Astrocyte of the spinal cord (primary cell): ENCODE data around the gene SOX18.

ENCODE experiments used
- DNase-seq: peaks from one replicate; pipeline ENCODE4 v3.0.0; 2011; ENCODE audit warnings: low read depth, low spot score
- H3K4me3 ChIP-seq: 2 replicates; pipeline ENCODE4 v1.5.1; 2011; ENCODE audit warnings: low read depth, mild to moderate bottlenecking, low read length, moderate library complexity
- in situ Hi-C: cut with HindIII; loops from 2 replicates; pipeline ENCODE4 v1.10.0; 2017; ENCODE audit warnings: low sequenced_read_pairs
- TF ChIP-seq, protein P1 (sequence below): IDR thresholded peaks from 2 replicates; pipeline ENCODE4 v1.5.1; 2012; ENCODE audit warnings: low read depth, mild to moderate bottlenecking, low read length, inconsistent platforms

SOX18 gene

DNA sequence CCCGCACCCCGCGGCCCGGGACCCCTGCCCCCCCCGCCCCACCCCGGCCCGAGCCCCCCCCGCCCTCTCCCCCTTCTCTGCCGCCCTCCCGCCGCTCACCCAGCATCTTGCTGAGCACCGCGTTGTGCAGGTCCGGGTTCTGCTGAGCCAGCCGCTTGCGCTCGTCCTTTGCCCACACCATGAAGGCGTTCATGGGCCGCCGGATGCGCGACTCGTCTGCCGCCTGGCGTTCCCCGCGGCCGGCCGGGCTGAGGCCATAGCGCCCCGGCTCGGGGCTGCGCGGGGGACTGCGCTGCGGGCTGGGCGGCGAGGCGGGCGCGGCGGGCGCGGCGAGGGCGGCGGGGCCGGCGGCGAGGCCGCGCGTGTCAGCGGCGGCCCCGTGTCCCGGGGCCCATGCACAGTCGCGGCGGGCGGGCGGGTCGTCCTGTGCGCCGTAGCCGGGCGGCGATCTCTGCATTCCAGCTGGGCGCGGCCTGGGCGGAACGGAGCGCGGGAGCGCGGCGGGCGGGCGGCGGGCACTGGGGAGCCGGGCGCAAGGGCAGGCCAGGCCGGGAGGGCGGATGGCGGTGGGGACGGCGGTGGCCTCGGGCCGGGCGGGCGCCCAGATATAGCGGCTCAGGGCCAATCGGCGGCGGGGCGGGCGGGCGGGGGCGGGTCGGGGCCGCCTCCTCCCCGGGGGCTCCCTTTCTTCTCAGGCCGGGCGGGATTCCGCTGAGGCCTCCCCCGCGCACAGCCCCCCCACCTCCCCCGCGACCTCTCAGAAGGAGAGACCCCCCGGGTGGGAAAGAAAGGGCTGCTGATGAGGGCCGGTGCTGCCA is at the start of gene SOX18:
SOX18 (minus strand) TSS at position 580 of the 818 bp plus-strand sequence; CDS start at position 457, 123 bp downstream.
- TF ChIP-seq, protein P1, sequence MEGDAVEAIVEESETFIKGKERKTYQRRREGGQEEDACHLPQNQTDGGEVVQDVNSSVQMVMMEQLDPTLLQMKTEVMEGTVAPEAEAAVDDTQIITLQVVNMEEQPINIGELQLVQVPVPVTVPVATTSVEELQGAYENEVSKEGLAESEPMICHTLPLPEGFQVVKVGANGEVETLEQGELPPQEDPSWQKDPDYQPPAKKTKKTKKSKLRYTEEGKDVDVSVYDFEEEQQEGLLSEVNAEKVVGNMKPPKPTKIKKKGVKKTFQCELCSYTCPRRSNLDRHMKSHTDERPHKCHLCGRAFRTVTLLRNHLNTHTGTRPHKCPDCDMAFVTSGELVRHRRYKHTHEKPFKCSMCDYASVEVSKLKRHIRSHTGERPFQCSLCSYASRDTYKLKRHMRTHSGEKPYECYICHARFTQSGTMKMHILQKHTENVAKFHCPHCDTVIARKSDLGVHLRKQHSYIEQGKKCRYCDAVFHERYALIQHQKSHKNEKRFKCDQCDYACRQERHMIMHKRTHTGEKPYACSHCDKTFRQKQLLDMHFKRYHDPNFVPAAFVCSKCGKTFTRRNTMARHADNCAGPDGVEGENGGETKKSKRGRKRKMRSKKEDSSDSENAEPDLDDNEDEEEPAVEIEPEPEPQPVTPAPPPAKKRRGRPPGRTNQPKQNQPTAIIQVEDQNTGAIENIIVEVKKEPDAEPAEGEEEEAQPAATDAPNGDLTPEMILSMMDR: no peak
- in situ Hi-C loops: no loop called here
- H3K4me3 ChIP-seq: no peak within 1 kb of the TSS
- no peak for DNase-seq

GRCh38 chr20:64098471-64099013 is 49.1 kb upstream of the SOX18 start:
- DNase-seq: no peak
- TF ChIP-seq, protein P1: no peak
- no peak overlapping the region for H3K4me3 ChIP-seq
- in situ Hi-C loops: no loop called here

DNA sequence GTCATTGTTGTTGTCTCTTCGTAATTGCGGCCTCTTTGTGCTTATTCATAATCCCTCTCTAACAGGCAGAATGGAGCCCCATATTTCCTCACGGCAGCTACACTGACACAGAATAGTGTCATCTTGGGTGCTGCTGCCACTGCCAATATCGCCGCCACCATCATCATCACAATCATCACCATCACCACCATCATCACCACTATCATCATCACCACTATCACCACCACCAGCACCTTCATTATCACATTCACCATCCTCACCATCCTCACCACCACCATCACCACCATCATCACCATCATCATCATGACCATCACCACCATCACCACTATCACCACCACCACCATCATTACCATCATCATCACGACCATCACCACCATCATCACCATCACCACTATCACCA is 47.1 kb upstream of the SOX18 start:
- no peak overlapping the region for H3K4me3 ChIP-seq
- TF ChIP-seq, protein P1: no peak
- in situ Hi-C loops: no loop called here
- DNase-seq: no peak

- H3K4me3 ChIP-seq: no peak overlapping the region
- TF ChIP-seq, protein P1: no peak
- in situ Hi-C loops: no loop called here
- DNase-seq: no peak
These were observed 46.5 kb upstream of the SOX18 start for GRCh38 chr20:64095927-64096326.

DNA sequence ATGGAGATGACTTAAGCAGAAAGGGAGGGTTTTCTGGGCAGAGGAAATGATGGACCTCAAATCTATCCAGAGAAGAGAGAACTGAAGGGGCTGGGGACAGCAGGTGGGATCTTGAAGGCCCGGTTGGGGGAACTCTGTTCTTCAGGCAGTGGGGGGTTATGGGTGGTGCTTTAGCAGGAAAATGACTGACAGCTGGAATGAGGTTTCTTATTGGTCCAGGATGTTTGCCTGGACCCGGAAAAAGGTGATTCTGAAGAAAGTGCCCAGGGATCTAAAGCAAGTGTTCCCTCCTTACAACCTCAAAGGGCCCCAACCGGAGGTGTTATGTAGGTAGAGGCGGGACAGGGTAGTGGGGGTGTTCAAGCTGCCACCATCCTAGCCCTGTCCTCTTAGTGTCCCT is 46.0 kb upstream of the SOX18 start:
- in situ Hi-C loops: no loop called here
- TF ChIP-seq, protein P1: no peak
- H3K4me3 ChIP-seq: no peak overlapping the region
- no peak for DNase-seq

GRCh38 chr20:64093013-64093503 is 43.6 kb upstream of the SOX18 start:
- in situ Hi-C loops: no loop called here
- TF ChIP-seq, protein P1: no peak
- no peak for DNase-seq
- no peak overlapping the region for H3K4me3 ChIP-seq
